ENCODE measurements around the gene ALDH5A1. TPM values are rescaled to one million over a fixed set of nuclear protein-coding genes. Genes with fewer than 3 reads are reported as not detected.

Gene ALDH5A1
- total RNA-seq, 1 donor from 2014 or later = 1.4 TPM

GRCh38 chr6:24565196-24565595, 70.4 kb downstream of the ALDH5A1 start:
- DNase-seq (ENCODE audit: low read depth in 2 of 2) = no peak

DNA sequence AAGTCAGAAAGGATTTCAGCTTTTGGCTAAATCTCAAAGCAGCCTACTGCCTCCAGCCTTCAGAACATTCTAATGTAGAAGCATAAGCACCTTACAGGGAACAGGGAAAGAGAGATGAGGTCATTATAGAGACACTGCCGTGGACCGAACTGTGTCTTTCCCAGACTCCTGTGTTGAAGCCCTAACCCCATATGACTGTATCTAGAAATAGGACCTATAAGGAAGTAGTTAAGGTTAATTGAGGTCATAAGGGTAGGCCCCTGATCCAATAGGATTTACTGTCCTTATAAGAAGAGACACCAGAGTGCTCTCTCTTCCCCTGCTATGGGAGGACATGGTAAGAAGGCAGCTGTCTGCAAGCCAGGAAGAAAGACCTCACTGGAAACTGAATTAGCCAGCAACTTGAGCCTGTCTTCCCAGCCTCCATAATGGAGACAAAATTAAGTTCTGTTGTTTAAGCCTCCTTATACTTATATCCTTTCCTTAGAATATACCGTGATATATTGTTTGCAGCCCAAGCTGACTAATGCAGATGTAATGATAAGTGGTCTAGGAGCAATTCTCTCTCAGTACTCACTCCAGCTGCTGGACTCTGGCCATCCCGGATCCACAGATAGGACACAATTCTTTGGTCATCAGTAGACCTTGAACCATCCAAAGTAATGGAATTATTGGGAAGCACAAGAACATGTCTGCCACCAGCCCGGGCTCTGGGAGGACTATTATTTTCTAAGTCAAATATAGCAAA, 71.4 kb downstream of the ALDH5A1 start:
- DNase-seq (ENCODE audit: low read depth in 2 of 2) = no peak

DNA sequence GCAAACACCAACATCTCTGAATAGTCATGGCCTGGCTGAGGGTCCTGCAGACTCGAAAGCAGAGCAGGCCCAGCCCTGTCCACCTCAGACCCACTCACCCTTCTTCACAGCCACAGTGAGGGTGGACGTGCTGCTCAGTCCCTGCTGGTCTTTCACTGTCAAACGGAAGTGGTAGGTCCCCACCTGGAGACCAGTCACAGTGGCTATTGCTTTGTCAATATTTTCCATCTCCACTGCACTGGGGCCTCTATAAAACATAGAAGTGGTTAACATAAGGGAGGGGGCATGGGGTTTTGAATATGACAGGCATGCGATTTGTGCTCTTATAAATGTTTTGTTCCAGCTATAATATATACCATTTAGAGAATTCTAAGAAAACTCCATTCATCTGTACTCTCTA, 73.9 kb downstream of the ALDH5A1 start:
- DNase-seq (ENCODE audit: low read depth in 2 of 2) = no peak

GRCh38 chr6:24569811-24570210, 75.0 kb downstream of the ALDH5A1 start:
- DNase-seq (ENCODE audit: low read depth in 2 of 2) = no peak

GRCh38 chr6:24571361-24571760, 76.6 kb downstream of the ALDH5A1 start:
- no peak for DNase-seq (ENCODE audit: low read depth in 2 of 2)

DNA sequence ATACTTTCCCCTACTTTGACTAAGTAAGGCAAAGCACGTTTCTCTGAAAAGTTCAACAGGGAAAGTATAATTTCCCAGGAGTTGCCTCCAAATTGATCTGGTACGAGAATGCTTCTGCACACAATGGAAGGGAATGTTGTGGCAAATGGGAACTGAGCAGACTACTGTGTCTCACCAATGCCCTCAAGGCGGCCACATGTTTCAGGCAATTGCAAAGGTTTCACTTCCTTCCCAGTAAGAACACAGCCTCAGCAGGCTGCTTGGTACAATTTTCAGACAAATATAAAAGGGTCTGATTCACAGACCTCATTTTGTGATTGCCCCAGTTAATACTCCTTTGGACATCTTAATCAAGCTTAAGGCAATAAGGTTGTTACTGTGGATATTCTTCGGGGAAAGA, 80.0 kb downstream of the ALDH5A1 start:
- no peak for DNase-seq (ENCODE audit: low read depth in 2 of 2)

GRCh38 chr6:24576447-24576846, 81.7 kb downstream of the ALDH5A1 start:
- DNase-seq (ENCODE audit: low read depth in 2 of 2) = no peak

- DNase-seq (ENCODE audit: low read depth in 2 of 2) = peak; percentile 67 to 80
These were observed 86.4 kb downstream of the ALDH5A1 start for GRCh38 chr6:24581084-24581669.

GRCh38 chr6:24583463-24584381, 89.0 kb downstream of the ALDH5A1 start:
- DNase-seq (ENCODE audit: low read depth in 2 of 2) = peak; percentile 67

DNA sequence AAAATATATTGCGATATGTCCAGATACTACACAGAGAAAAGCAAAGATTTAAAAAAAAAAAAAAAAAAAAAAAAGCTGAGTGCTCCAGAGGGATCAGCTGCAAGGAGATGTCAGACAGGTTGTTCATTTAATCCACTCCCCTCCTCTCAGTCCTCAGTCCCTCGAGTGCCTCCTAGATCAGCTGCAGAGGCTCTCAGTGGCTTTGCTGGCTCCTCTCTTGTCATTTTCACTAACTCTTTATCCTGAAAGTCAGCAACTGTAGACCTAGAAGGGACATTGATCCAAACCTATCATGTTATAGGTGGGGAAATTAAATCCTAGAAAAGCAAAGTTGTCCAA, 89.6 kb downstream of the ALDH5A1 start:
- no peak for DNase-seq (ENCODE audit: low read depth in 2 of 2)

Other genes starting within 250 kb of the ALDH5A1 start
- not detected in 2 replicates for gene DCDC2, start 136.9 kb upstream of the ALDH5A1 start, total RNA-seq
- 9.5 and 10.9 TPM in 2 replicates for gene MRS2, start 92.0 kb upstream of the ALDH5A1 start, total RNA-seq
- under 0.01 and 0.20 TPM in 2 replicates for gene GPLD1, start 5.4 kb upstream of the ALDH5A1 start, total RNA-seq
- under 0.01 TPM in 1 of 2 replicates, not detected in the other for gene KIAA0319, start 151.2 kb downstream of the ALDH5A1 start, total RNA-seq
- 17.9 and 19.0 TPM in 2 replicates for gene TDP2, start 171.9 kb downstream of the ALDH5A1 start, total RNA-seq
- gene ACOT13, start 172.1 kb downstream of the ALDH5A1 start, total RNA-seq = 3.2 and 3.9 TPM in 2 replicates
- 68.1 and 70.0 TPM in 2 replicates for gene C6orf62, start 224.2 kb downstream of the ALDH5A1 start, total RNA-seq